H54 (cell line): Measurements from ENCODE around the gene ATN1.

Experiments
- DNase-seq: peaks from one replicate; pipeline ENCODE4 v3.0.0; 2011; ENCODE audit warnings: low spot score, mixed read lengths; ENCODE audit not compliant: insufficient read length
- FAIRE-seq: peaks from 3 replicates; lab custom pipeline; 2011; peaks lifted over from hg19 to GRCh38; lab: Jason Lieb, UNC
- POLR2A ChIP-seq: IDR thresholded peaks from 2 replicates; pipeline ENCODE4 v1.6.1; 2011; ENCODE audit warnings: low read depth, mild to moderate bottlenecking, low read length

Gene ATN1

DNA sequence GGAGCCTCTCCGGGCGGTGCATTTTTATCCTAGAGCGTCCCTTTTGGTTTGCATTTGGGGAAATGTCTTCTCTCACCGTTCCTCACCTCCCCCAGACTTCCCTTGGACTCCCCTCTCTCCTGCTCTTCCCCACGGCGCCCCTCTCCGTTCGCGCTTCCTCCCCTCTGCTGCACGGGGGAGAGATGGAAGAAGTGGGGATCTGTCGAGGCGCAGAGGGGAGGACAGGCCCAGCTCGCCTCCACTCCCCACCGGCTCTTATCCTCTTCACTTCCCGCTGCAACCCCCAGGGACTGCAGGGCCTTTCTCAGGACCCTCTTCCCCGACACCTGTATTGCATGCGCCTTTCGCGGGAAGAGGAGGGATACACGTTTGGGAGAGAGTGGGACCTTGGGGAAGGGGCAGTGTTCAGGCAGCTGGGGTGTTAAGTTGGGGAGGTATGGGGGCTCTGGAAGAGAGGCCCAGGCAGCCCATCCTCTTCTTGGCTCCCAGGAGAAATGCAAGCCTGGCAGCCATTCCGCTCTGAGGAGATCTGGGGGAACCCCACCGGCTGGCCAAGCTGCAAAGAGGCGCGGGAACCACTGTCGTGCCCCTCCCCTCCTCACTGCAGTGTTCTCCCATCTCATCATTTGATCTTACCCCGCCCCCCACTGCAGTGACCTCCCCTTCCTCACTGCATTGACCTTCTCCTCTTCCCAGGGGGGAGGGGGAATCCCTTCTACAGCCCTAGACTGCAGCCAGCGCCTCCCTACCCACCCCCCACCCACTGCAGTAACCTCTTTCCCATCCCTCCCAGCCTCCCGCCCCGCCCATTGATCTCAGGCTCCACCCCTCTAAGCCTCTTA is 12.6 kb upstream of the ATN1 start:
- DNase-seq (no peak), FAIRE-seq (no peak)
- TF ChIP-seq POLR2A = no peak

- FAIRE-seq = no peak
- no peak for TF ChIP-seq POLR2A
- no peak for DNase-seq
Observed at GRCh38 chr12:6915789-6916285, 11.9 kb upstream of the ATN1 start.

DNA sequence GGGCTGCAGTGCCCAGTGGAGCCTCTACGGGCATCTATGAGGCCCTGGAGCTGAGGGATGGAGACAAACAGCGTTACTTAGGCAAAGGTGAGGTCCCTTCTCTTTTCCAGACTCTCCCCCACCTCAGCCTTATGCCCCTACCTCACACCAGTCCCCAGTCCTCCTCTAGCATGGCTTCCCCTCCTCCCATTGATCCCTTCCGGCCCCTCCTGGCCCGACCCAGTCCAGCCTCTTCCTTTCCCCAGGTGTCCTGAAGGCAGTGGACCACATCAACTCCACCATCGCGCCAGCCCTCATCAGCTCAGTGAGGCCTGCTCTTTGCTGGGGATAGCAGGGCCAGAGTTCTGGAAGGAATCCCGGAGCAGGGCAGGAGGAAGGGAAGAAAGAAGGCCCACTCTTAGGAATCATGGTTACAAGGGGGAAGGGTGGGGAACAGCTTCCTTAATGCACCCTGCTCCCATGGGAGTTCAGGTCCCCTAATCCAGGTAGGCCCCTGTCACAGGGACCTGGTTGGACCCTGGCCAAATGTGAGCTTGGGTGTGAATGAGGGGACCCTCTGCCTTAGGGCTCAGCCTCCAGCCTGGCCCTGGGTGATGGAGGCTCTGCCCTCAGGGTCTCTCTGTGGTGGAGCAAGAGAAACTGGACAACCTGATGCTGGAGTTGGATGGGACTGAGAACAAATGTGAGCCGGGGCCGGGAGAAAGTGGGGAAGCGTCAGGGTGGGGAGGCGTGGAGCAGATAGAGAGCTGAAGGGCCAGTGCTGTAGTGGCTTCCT is 11.1 kb upstream of the ATN1 start:
- no peak for DNase-seq
- FAIRE-seq = no peak
- no peak for TF ChIP-seq POLR2A

- DNase-seq (no peak), FAIRE-seq (no peak)
- no peak for TF ChIP-seq POLR2A
Observed at GRCh38 chr12:6917491-6918231, 10.1 kb upstream of the ATN1 start.

DNA sequence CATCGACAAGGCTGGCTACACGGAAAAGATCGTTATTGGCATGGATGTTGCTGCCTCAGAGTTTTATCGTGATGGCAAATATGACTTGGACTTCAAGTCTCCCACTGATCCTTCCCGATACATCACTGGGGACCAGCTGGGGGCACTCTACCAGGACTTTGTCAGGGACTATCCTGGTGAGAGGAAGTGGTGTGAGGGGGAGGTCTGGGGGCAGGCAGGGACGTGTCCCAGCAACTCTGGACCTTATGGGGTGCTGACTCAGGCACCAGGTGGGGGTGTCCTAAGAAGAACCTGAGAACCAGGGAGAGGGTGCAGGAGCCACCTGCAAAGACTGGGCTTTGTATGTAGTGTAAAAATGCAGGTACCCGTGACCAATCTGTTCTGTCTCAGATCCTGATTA is 8.2 kb upstream of the ATN1 start:
- no peak for DNase-seq
- no peak for FAIRE-seq
- no peak for TF ChIP-seq POLR2A

DNA sequence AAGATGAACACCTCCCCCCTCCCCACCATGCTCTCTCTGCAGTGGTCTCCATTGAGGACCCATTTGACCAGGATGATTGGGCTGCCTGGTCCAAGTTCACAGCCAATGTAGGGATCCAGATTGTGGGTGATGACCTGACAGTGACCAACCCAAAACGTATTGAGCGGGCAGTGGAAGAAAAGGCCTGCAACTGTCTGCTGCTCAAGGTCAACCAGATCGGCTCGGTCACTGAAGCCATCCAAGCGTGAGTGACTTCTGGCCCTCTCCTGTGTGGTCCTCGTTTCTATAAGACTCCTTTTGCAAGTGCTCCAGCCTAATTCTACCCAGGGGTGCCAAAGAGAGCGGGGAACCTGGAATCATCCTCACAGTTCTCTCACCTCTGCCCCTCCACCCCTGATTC is 6.2 kb upstream of the ATN1 start:
- no peak for FAIRE-seq
- no peak for TF ChIP-seq POLR2A
- no peak for DNase-seq

- DNase-seq = no peak
- no peak for TF ChIP-seq POLR2A
- FAIRE-seq = no peak
Observed at GRCh38 chr12:6921996-6922946, 5.5 kb upstream of the ATN1 start.

DNA sequence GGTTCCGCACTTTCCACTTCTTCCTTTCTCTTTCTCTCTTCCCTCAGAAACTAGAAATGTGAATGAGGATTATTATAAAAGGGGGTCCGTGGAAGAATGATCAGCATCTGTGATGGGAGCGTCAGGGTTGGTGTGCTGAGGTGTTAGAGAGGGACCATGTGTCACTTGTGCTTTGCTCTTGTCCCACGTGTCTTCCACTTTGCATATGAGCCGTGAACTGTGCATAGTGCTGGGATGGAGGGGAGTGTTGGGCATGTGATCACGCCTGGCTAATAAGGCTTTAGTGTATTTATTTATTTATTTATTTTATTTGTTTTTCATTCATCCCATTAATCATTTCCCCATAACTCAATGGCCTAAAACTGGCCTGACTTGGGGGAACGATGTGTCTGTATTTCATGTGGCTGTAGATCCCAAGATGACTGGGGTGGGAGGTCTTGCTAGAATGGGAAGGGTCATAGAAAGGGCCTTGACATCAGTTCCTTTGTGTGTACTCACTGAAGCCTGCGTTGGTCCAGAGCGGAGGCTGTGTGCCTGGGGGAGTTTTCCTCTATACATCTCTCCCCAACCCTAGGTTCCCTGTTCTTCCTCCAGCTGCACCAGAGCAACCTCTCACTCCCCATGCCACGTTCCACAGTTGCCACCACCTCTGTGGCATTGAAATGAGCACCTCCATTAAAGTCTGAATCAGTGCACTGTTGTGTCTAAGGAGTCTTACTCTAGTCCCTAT is 4.6 kb upstream of the ATN1 start:
- TF ChIP-seq POLR2A = no peak
- DNase-seq = no peak
- FAIRE-seq = no peak

DNA sequence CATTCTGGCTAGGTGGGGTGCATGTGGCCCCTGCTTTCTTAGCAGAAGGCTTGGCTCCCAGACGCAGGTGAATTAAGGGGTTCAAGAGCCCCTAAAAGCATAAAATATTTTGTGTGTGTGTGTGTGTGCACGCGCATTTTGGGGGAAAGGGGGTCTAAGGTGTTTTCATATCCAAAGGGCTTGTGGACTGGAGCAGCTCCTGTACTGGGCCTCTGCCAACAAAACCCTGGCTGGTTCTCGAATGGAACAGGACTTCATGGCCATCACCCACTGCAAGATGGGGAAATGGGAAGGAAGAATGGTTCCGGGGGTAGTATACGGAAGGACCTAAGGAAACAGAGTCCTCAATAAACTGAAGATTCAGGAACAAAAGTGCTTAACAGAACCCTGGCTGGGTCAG is 3.9 kb upstream of the ATN1 start:
- DNase-seq = no peak
- no peak for FAIRE-seq
- TF ChIP-seq POLR2A = no peak

DNA sequence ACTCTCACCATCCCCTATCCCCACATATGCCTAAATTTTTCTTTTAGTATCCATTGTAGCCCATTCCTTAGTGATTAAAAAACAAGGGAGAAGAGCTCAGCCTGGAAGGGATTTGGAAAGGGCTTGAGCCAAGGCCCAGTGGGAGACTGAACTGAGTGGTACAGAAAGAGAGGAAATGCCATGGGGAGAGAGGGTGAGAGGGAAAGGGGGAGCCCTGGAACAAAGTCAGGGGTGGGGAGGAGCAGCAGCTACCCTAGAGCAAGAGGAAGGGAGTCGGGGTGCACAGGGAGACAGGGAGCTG is 2.6 kb upstream of the ATN1 start:
- TF ChIP-seq POLR2A = peak; percentile 34; the same call in 1 of the 2 replicates
- DNase-seq (no peak), FAIRE-seq (no peak)

- DNase-seq = peak; percentile 89
- FAIRE-seq = peak; percentile 79
- TF ChIP-seq POLR2A = peak; percentile 36
Observed at GRCh38 chr12:6925540-6926279, 2.0 kb upstream of the ATN1 start.
